ENCODE measurements around the gene PRPF40B. TPM values are rescaled to one million over a fixed set of nuclear protein-coding genes. Genes with fewer than 3 reads are reported as not detected.

Gene PRPF40B
- total RNA-seq, 1 donor from 2014 or later, result 16.3 TPM

DNA sequence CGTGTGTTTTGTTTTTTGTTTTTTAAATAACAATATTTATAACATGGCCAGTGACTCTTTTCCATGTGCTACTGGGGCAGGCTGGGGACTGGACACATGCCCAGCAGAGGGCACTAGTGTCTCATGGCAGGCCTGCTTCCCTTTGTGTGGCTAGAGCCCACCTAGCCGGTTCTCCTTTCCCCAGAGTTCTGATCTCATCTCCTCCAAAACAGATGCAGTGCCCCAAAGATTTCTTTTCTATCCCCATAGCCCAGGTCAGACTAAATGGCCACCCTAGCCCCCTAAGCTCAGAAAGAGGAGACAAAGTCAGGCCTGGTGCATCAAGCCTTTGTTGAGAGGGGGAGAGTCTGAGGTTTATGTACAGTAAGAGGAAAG is 21.2 kb downstream of the PRPF40B start:
- DNase-seq (ENCODE audit: low read depth), result peak; percentile 55

DNA sequence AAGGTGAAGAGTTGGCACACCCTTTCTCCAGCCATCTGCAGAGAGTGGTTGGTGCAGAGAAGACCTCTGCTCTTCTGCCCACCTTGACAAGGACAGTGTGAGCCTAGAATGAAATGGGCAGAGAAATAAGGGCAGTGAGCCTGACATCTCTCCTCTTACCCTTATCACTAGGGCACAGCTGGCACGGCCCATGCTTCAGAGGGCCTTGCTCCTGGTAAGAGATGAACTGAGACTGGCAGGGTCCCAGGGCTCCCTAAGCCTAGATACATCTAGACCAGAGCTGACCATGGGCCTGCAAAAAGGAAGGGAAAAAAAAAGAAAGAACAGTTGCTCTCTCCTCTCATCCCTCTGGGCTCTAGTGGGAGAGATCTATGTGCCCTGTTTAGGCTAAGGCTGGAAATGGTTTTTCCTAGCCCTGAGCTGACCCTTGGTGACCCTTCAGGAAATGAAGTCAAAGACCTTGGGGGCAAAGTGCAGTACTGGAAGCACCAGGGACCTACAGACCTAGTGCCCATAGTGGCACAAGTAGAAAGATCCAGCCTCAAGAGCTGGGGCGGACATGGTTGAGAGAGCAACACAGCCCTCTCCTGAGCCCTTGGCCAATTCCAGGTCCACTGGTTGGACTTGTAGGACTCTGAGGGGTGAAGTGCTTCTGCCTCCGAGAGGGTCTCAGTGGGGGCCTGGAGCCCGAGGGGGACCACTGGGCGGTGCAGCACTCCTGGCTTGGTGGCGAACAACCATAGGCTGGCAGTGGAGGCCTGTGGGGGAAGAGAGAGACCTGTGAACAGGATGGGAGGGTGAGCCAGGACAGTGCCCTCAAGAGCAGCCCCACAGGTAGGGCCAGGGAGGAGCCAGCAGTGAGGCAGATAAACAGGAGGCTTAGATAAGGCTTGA is 22.0 kb downstream of the PRPF40B start:
- H3K36me3 ChIP-seq (ENCODE audit: control insufficient read depth, insufficient read depth, low read length), result peaks cover 4% of the 10 kb centered on the region

More for the DNA sequence above, 21.2 kb downstream of the PRPF40B start:
- FAIRE-seq, result no peak
- Histone ChIP-seq H3K36me3 (ENCODE audit: control insufficient read depth, insufficient read depth, low read length) (peaks cover 6% of the 10 kb centered on the region), H3K27me3 (ENCODE audit: control insufficient read depth, insufficient read depth, low read length) (no peaks in the 10 kb centered on the region), H3K4me3 (ENCODE audit: low read depth, low read length) (no peak overlapping the region)
- TF ChIP-seq, protein P1, sequence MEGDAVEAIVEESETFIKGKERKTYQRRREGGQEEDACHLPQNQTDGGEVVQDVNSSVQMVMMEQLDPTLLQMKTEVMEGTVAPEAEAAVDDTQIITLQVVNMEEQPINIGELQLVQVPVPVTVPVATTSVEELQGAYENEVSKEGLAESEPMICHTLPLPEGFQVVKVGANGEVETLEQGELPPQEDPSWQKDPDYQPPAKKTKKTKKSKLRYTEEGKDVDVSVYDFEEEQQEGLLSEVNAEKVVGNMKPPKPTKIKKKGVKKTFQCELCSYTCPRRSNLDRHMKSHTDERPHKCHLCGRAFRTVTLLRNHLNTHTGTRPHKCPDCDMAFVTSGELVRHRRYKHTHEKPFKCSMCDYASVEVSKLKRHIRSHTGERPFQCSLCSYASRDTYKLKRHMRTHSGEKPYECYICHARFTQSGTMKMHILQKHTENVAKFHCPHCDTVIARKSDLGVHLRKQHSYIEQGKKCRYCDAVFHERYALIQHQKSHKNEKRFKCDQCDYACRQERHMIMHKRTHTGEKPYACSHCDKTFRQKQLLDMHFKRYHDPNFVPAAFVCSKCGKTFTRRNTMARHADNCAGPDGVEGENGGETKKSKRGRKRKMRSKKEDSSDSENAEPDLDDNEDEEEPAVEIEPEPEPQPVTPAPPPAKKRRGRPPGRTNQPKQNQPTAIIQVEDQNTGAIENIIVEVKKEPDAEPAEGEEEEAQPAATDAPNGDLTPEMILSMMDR (IDR thresholded peaks at IDR 0.05; ENCODE audit: insufficient read depth, low read length, severe bottlenecking), result peak; percentile 91

GRCh38 chr12:49646331-49646830 is 23.0 kb downstream of the PRPF40B start:
- H3K27me3 ChIP-seq (ENCODE audit: control insufficient read depth, insufficient read depth, low read length), result no peaks in the 10 kb centered on the region
- H3K36me3 ChIP-seq (ENCODE audit: control insufficient read depth, insufficient read depth, low read length), result peaks cover 4% of the 10 kb centered on the region
- no peak for FAIRE-seq
- H3K4me3 ChIP-seq (ENCODE audit: low read depth, low read length), result no peak overlapping the region
- TF ChIP-seq, protein P1 (IDR thresholded peaks at IDR 0.05; ENCODE audit: insufficient read depth, low read length, severe bottlenecking), result no peak
- DNase-seq (ENCODE audit: low read depth), result no peak

More for the DNA sequence above, 22.0 kb downstream of the PRPF40B start:
- no peak for DNase-seq (ENCODE audit: low read depth)
- TF ChIP-seq, protein P1 (IDR thresholded peaks at IDR 0.05; ENCODE audit: insufficient read depth, low read length, severe bottlenecking), result no peak
- no peak for FAIRE-seq
- no peaks in the 10 kb centered on the region for H3K27me3 ChIP-seq (ENCODE audit: control insufficient read depth, insufficient read depth, low read length)
- no peak overlapping the region for H3K4me3 ChIP-seq (ENCODE audit: low read depth, low read length)

- Histone ChIP-seq H3K4me3 (ENCODE audit: low read depth, low read length) (no peak overlapping the region), H3K36me3 (ENCODE audit: control insufficient read depth, insufficient read depth, low read length) (peaks cover 4% of the 10 kb centered on the region), H3K27me3 (ENCODE audit: control insufficient read depth, insufficient read depth, low read length) (no peaks in the 10 kb centered on the region)
- no peak for DNase-seq (ENCODE audit: low read depth)
- FAIRE-seq, result no peak
- TF ChIP-seq, protein P1 (IDR thresholded peaks at IDR 0.05; ENCODE audit: insufficient read depth, low read length, severe bottlenecking), result no peak
Measured at GRCh38 chr12:49646871-49647654, 23.7 kb downstream of the PRPF40B start.

- no peak for DNase-seq (ENCODE audit: low read depth)
- FAIRE-seq, result no peak
- peaks cover 1% of the 10 kb centered on the region for H3K36me3 ChIP-seq (ENCODE audit: control insufficient read depth, insufficient read depth, low read length)
- H3K27me3 ChIP-seq (ENCODE audit: control insufficient read depth, insufficient read depth, low read length), result no peaks in the 10 kb centered on the region
- H3K4me3 ChIP-seq (ENCODE audit: low read depth, low read length), result no peak overlapping the region
- TF ChIP-seq, protein P1 (IDR thresholded peaks at IDR 0.05; ENCODE audit: insufficient read depth, low read length, severe bottlenecking), result no peak
Measured at GRCh38 chr12:49647827-49648711, 24.7 kb downstream of the PRPF40B start.

Measured in bronchial epithelial cell (primary cell).